NCI-H1417 treated with DMSO at 0.1 percent for 48 hours (cell line): ENCODE measurements around the gene TSC22D4.
"Not testable (repeated sequence)": the region's sequence is repeated elsewhere in the genome, so short reads cannot be mapped to it uniquely, and the experiment has no call there.

Source experiments
- DNase-seq: peaks from one replicate; lab custom pipeline; 2025; lab: John Stamatoyannopoulos, UW

The TSC22D4 gene

DNA sequence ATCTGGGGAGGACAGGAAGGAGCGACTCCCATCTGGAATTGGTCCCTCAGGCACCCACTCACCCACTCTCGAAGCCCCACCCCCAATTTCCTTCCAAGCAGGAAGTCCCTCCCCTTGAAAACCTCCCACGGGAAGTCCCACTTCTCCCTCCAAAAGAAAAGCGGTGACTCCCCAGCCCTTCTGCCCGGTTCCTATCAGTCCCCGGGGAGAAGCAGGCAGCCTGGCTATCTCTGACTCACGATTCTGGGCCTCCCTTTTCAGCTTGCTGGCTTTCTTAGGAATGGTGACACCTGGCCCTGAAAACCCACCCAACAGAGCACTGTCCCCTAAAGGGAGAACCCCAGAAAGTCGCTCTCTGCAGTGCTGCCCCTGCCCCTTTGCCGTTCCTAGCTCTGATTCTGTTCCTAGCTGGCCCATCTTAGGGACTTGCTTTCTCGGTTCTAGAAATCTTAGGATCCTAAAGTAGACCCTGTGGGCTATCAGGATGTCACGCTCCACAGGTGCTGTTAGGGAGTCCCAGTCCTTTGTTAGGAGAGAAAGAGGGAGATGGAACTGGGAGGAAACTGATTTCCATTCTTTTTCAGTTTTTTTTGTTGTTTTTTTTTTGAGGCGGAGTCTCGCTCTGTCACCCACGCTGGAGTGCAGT is 6.0 kb downstream of the TSC22D4 start:
- DNase-seq: no peak

DNA sequence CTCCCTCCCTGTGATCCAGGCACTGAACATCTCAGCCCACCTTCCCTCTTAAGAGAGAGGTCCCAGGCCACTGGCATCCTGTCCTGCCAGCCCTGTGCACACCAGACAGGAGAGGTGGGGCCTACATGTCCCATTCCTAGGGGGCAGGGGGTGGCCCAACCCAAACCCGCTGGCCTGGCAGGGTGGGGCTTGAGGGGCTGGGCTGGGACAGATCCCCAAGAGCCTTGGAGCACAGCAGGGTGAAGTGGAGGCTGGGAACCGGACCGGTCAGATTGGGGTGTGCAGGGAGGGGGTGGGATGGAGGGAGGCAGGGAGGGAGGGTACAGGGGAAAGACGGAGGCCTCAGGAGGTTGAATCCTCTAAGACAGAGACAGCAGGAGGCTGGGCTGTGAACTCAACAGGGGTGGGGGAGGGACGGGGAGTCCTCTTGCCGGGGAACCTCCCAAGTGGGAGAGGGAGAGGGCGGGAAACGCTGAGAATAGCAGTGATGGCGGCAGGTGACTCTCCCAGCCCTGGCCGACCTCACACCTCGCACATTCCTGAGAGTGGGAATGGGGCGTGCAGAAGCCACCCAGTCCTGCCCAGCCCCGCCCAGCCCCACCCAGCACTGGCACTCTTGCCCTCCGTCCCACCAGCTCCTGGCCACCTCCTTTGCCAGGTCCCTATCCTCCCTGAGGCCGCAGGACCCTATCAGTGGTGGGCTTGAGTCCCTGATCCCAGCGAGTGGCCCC is 6.7 kb downstream of the TSC22D4 start:
- DNase-seq: no peak

DNA sequence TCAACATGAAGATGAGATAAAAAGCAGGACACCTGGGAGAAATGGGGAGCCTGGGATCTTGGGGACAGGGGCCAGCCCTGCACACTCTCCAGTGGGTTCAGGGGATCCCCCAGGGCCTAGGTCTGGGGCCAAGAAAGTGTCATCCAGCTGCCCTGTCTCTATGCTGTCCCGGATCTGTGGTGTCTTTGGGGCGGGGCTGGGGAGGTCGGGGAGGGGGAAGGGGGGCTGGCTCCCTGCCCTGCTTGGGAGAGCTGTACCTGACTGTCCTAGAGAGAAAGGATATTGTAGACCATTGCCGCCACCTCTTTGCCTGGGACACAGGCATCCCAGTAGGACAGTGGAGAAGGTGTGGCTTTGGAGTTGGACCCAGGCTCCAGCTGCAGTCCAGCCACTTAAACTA is 8.0 kb downstream of the TSC22D4 start:
- no peak for DNase-seq

DNA sequence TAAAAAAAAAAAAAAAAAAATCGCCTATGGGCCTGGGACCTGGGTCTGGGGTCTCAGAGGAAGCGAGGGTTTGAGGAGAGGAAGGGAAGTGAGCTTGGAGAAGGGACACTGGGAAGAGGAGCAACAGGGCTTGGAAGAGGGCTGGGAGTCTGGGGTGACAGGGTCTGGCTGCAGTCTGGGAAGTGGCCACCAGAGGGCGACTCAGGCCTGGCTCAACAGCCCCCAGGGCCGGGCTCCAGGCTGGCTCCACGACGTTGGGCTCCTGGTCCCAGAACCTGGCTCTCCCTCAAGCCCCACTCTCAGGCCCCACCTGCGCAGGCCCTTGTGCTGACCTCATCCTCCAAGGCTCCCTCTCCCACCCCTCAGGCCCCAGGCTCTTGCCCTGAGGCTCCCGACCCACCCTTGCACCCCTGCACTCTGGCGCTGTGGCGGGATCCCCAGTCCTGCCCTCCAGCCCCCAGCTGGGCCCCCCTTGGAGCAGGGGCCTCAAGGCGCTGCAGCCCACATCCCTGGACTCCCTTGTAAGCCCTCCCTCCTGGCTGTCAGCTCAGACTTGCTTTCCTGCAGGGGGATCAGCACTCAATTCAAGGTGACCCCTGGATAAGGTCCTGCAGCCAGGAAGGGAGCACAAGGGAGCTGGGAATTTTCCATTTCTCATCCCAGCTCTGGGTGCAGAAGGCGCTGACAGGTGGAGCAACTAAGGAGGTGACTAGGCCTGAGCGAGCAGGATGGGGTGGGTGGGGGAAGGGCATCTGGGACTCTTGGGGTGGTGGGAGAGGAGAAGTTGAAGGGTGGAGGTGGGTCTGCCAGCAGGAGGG is 9.6 kb downstream of the TSC22D4 start:
- peak; percentile 20 for DNase-seq

- no peak for DNase-seq
These were observed 11.2 kb downstream of the TSC22D4 start for GRCh38 chr7:100467638-100468373.

DNA sequence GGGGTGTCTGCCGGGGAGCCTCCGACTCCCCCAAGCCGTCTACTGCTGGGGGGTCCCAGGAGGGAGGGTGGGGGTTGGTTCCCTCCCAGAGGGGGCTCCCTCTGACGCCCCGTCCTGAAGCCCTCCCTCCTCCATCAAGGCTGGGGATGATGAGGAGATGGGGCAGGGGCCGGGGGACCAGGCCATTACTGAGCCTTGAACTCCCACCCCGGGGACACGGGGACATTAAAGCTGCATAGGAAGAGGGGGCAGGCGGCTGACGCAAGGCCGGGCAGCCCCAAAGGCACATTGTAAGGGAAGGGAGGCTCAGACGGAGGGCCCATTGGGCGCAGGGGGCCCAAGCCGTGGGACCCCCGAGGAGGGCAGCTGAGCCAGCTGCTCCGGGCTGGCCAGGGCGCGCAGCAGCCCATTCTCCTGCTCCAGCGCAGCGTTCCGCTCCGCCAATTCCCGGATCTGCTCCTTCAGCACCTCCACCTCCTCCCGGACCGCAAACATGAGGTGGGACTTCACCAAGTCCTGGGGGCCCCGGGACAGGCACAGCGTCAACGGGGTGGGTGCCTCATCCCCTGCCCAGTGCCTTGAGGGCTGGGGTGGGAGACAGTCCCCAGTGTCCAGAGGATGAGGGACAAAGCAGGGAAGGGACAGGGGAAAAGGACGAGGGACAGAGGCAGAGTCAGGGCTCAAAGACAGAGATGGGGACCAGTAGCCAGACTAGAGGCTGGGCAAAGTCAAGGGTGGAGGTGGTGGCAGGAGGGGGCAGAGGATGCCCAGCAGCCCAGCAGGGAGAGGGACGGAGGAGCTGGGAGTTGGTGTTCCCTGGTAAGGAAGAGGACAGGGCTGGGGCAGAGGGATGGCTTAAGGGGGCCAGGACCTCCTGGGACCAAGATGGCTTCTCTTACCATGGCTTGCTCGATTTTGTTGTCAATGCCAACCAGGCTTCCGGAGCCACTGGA is 12.1 kb downstream of the TSC22D4 start:
- no peak for DNase-seq

- DNase-seq: no peak
These were observed 13.2 kb downstream of the TSC22D4 start for GRCh38 chr7:100465702-100466311.

DNA sequence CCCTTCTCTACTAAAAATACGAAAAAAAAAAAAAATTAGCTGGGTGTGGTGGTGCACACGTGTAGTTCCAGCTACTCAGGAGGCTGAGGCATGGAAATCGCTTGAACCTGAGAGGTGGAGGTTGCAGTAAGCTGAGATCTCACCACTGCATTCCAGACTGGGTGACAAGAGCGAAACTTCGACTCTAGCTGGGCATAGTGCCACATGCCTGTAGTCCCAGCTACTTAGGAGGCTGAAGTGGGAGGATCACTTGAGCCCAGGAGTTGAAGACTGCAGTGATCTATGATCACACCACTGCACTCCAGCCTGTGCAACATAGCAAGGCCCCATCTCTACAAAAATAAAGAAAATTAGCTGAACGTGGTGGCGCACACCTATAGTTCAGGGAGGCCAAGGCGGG is 13.7 kb downstream of the TSC22D4 start:
- DNase-seq: no peak

GRCh38 chr7:100464791-100465190 is 14.2 kb downstream of the TSC22D4 start:
- no peak for DNase-seq

GRCh38 chr7:100464210-100464660 is 14.8 kb downstream of the TSC22D4 start, which contains the start of gene SPACDR:
Gene SPACDR (minus strand): TSS chr7:100464260. CDS start chr7:100464025, 235 bp downstream.
- DNase-seq: no peak

DNA sequence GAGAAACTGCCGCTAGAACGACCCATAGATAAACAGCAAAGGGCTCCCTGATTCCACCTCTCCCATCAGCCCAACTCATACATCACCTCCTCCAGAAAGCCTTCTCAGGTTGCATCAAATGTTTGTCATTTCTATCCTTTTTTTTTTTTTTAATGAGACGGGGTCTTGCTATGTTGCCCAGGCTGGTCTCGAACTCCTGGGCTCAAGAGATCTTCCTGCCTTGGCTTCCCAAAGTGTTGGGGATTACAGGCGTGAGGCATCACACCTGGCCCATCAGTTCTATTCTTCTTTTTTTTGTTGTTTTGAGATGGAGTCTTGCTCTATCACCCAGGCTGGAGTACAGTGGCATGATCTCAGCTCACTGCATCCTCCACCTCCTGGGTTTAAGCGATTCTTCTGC is 22.0 kb downstream of the TSC22D4 start:
- no peak for DNase-seq

DNA sequence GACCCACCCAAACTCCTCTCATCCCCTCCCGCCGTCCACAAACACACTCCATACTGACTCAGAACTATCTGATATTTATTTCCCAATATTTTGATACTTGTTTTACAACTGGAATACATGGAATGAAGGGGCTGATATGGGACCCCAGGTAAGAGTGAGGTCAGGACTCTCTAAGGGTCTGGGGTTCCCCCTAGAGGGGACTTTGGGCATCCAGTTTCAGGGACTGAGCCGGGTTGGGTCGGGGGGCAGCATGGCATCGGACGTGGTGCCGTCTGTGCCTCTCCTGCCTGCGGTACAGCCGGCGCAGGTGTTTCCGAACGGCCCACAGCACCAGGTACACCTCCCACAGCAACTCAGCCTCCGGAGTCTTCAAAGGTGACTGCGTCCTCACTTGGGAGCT is 22.5 kb downstream of the TSC22D4 start:
- no peak for DNase-seq

- no peak for DNase-seq
These were observed 23.8 kb downstream of the TSC22D4 start for GRCh38 chr7:100455206-100455605.

- DNase-seq: not testable (repeated sequence)
These were observed 25.2 kb downstream of the TSC22D4 start for GRCh38 chr7:100453854-100454253.

DNA sequence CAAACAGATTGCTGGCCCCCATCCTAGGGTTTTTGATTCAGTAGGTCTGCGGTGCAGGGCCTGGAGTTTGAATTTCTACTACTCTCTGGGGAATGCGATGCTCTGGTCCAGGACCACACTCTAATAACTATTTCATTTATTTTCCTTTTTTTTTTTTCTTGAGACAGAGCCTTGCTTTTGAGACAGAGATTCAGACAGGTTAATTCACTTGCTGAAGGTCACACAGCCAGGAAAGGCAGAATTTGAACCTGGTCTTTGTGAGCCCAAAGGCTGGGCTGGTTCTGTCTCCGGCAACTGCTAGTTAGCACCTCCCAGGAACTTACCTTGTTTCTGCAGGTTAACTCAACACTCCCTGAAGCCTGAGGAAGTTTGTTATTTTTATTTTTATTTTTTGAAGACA is 26.5 kb downstream of the TSC22D4 start:
- DNase-seq: no peak

- DNase-seq: no peak
These were observed 29.7 kb downstream of the TSC22D4 start for GRCh38 chr7:100449190-100449795.

GRCh38 chr7:100447363-100447762 is 31.7 kb downstream of the TSC22D4 start:
- DNase-seq: not testable (repeated sequence)

GRCh38 chr7:100446040-100446439 is 33.0 kb downstream of the TSC22D4 start:
- DNase-seq: no peak

- no peak for DNase-seq
These were observed 34.4 kb downstream of the TSC22D4 start for GRCh38 chr7:100444311-100445278.
